Activated naive CD8-positive, alpha-beta T cell treated with anti-CD3 and anti-CD28 coated beads, Interleukin-2, amount 10 ng/mL, durations not matched to agents 7 days and 5 days (primary cell): Measurements from ENCODE around the gene YPEL3. TPM values are rescaled to one million over a fixed set of nuclear protein-coding genes. Genes with fewer than 3 reads are reported as not detected.

Source experiments
- ATAC-seq: fragments of 150-1000 bp; cut with Tn5 transposase; one replicate; pipeline ENCODE4 v1.10.0; 2021; ENCODE audit warnings: low read depth, moderate library complexity
- POLR2A ChIA-PET: fragments of 350-600 bp; sonication (Branson Sonifier 250); formaldehyde crosslinking; loops from one replicate; lab custom pipeline; 2021; ENCODE audit warnings: antibody characterized with exemption; lab: Charles Lee
- DNase-seq: peaks from one replicate; pipeline ENCODE4 v3.0.0; 2021
- H3K27ac Mint-ChIP-seq: one replicate; pipeline ENCODE4 v1.8.0; 2022; ENCODE audit warnings: mild to moderate bottlenecking, mixed read lengths
- H3K27me3 Mint-ChIP-seq: one replicate; pipeline ENCODE4 v1.8.0; 2022; ENCODE audit warnings: mild to moderate bottlenecking, moderate library complexity, mixed read lengths
- H3K36me3 Mint-ChIP-seq: one replicate; pipeline ENCODE4 v1.8.0; 2021; ENCODE audit warnings: mild to moderate bottlenecking, mixed read lengths
- H3K4me1 Mint-ChIP-seq: one replicate; pipeline ENCODE4 v1.8.0; 2021; ENCODE audit warnings: mixed read lengths
- H3K4me3 Mint-ChIP-seq: one replicate; pipeline ENCODE4 v1.8.0; 2022; ENCODE audit warnings: mild to moderate bottlenecking, moderate library complexity, mixed read lengths
- H3K9me3 Mint-ChIP-seq: one replicate; pipeline ENCODE4 v1.8.0; 2021; ENCODE audit warnings: mixed read lengths
- total RNA-seq, 2 experiments: library from RNA; stranded (reverse); gene quantifications; one replicate each; pipeline ENCODE4 v1.2.3, GENCODE V29; 2021

Gene YPEL3
- total RNA-seq, 2 experiments from 2014 or later, result 135 to 139 TPM

DNA sequence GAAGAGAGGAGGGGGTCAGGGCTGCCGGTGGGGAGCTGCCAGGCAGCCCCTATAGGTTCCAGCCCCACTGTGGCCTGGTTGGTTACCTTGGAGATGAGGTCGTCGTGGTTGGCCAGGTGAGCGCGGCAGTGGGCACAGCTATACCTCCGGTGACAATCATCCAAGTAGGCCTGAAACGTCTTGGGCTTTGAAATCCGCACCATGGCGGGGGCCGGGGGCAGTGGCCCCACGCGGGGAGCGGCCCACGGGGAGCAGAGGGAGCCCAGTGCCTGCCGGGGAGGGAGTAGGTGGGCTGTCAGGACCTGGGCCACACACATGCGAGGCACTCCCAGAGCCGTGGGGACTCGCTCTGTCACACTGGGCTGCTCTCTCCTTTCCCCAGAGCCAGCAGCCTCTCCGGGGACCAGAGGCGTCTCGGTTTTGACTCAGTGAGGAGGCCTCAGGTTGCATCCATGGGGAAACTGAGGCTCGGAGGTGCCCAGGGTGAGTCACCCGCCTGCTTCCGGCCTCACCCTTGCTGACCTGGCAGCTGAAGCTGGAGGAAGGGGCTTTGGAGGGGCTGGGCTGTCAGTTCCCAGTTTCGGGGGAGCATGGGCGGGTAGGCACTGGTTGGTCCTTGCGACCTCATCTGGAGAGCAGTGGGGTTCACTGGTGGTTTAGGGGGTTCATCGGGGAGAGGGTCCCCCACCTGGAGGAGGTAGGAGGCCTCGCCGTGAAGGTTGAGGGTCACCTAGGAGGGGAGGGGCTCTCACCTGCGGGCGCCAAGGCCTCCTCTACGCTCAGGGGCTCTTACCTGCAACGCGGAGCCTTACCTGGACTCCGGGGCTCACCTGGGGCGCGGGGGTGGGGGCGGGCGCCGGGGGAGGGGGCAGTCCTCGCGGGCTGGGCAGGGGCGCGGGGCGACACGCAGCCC lies 591 bp downstream of the YPEL3 start:
- H3K4me3 Mint-ChIP-seq, result peak overlapping the region; percentile 88
- peaks cover 14% of the 10 kb centered on the region for H3K9me3 Mint-ChIP-seq
- no peaks in the 10 kb centered on the region for H3K27me3 Mint-ChIP-seq
- peak overlapping the region; percentile 89 for H3K27ac Mint-ChIP-seq
- DNase-seq (peak; percentile 56), ATAC-seq (no peak)
- peaks cover 30% of the 10 kb centered on the region for H3K36me3 Mint-ChIP-seq
- peaks cover 32% of the 10 kb centered on the region for H3K4me1 Mint-ChIP-seq
- POLR2A ChIA-PET, result interaction anchor here (0.6 to 10.8 kb wide), 5 partner anchors 19 to 89 kb away, joined by 4 to 132 read pairs (median 6); partner anchors contain the start of genes ALDOA and CORO1A

DNA sequence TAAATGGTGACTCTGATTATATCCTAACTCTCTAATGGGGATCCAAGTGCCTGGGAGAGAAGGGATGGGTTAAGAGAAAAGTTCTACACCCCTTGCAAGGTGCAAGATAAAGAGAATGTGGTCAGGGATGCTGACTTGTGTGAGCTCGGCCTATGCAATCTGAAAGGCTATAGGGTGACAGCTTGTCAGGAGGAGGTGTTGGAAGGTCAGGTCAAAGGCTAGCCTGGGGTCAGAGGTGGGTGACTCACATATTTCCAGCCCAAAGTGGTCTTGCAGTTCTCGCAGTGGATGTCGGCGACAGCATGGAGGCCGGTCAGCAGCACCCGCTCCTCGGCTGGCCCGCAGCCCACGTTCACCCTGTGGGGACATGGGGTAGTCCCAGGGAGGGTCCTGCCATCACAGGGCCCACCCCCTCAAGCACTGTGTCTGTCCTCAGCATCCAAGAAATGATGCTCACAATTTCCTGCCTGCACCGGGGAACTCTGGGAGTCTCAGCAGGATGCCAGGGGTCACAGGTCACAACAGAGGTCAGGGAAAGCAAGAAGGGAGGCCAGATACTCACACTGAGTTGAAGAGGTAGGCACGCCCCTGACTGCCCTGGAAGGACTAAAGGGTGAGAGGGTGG lies 1.4 kb downstream of the YPEL3 start:
- ATAC-seq (no peak), DNase-seq (no peak)
- POLR2A ChIA-PET, result interaction anchor here (1.9 to 10.8 kb wide), 3 partner anchors 18 to 90 kb away, joined by 6 to 132 read pairs (median 102); partner anchors contain the start of genes ALDOA and CORO1A
- Mint-ChIP-seq H3K27ac (peak overlapping the region; percentile 89), H3K4me3 (peak overlapping the region; percentile 88), H3K4me1 (peaks cover 39% of the 10 kb centered on the region), H3K27me3 (no peaks in the 10 kb centered on the region), H3K36me3 (peaks cover 30% of the 10 kb centered on the region), H3K9me3 (peaks cover 14% of the 10 kb centered on the region)

GRCh38 chr16:30092373-30093010 lies 3.5 kb downstream of the YPEL3 start:
- peaks cover 48% of the 10 kb centered on the region for H3K4me1 Mint-ChIP-seq

DNA sequence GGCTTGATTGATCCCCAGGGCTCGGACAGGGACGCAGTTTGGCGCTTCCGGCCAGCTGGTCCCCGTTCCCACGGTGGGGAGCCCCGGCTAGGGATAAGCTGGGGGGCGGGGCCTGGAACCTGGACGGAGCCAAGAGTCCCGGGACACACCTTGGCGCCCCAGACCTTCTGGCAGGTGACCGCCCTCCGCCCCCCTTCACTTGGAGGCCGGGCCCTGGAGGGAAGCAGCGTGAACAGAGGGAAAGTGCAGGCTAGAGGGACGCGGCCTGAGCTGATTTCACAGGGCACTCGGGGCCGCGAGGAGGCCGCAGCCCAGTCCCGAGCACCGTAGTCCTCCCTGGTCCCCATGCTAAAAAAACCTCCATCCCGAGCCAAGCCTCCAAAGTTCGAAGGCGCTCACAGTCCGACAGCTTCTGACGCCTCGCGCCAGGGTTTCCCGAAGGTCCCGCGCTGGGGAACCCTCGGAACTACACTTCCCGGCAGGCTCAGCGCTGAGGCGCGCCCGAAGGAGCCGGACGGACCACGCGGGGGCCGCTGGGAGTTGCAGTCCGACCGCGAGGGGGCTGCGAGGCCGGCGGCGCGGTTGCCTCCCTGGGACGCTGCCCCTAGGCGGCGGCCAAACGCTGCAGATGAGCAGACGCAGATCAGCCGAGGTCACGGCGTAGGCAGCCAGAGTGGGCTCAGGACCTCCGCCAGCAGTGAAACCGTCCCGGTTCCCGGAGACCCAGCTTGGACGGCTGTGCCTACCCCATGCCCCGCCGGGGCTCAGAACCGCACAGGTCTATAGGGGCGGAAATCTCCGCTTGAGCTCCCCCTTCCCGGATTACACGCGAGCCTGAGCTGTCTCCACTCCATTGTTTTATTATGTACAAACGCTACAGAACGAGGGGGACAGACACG lies 4.3 kb downstream of the YPEL3 start, which contains the start of gene TBX6:
Gene TBX6 (minus strand): TSS at position 451 of the 899 bp plus-strand sequence. CDS start 731 bp downstream, outside the sequence.
- POLR2A ChIA-PET, result interaction anchor here (0.5 to 10.8 kb wide), 19 partner anchors 12 to 567 kb away, joined by 3 to 132 read pairs (median 4); partner anchors contain the start of genes ALDOA, CD2BP2, CORO1A and MAPK3
- peak within 1 kb of the TSS; percentile 96 for H3K27ac Mint-ChIP-seq
- H3K4me3 Mint-ChIP-seq, result peak within 1 kb of the TSS; percentile 86
- peak; percentile 97 for DNase-seq
- H3K36me3 Mint-ChIP-seq, result peaks cover 19% of the 10 kb centered on the region
- H3K9me3 Mint-ChIP-seq, result no peaks in the 10 kb centered on the region
- peak; percentile 77 for ATAC-seq
- H3K4me1 Mint-ChIP-seq, result peaks cover 47% of the 10 kb centered on the region
- no peaks in the 10 kb centered on the region for H3K27me3 Mint-ChIP-seq

More at GRCh38 chr16:30092373-30093010, 3.5 kb downstream of the YPEL3 start:
- Mint-ChIP-seq H3K36me3 (peaks cover 20% of the 10 kb centered on the region), H3K4me3 (peak overlapping the region; percentile 86), H3K27me3 (no peaks in the 10 kb centered on the region), H3K9me3 (peaks cover 8% of the 10 kb centered on the region), H3K27ac (peak overlapping the region; percentile 96)
- peak; percentile 37 for ATAC-seq
- POLR2A ChIA-PET, result interaction anchor here (0.8 to 10.8 kb wide), 15 partner anchors 11 to 566 kb away, joined by 3 to 132 read pairs (median 4); partner anchors contain the start of genes ALDOA, CD2BP2, CORO1A and MAPK3
- peak; percentile 83 for DNase-seq

DNA sequence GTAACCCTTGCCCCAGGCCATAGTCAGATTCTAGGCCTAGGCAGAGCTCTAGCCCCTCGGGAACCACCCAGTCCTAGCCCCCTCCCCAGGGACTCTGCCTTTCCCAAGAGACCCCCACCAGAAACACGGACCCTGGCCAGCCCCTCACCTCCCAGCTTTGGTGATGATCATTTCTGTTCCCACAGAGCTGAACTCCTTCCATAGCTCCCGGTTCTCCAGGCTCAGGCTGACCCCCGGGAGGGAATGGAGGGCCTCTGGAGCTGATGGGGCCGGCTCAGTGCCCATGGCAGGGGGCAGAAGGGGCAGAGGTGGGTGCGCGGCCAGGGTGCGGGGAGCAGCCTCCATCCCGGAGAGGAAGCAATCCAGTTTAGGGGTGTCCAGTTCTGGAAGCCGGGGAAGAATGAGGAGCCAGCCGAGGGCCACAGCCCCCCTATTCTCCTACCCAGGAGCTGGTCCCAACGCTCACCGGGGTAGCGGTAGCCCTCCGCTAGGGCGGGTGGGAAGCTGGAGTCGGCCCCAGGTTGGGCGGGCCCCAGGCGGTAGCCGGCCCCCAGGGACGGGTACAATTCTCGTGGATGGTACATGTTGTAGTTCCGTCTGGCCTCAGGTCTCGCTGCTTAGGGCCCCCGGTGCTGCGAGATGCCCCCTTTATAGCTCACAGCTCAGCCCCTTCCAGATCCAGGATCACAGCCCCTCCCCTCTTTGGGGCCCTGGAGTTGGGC lies 5.2 kb downstream of the YPEL3 start:
- Mint-ChIP-seq H3K4me3 (peak overlapping the region; percentile 56), H3K27me3 (no peaks in the 10 kb centered on the region), H3K9me3 (no peaks in the 10 kb centered on the region), H3K4me1 (peaks cover 43% of the 10 kb centered on the region), H3K36me3 (peaks cover 21% of the 10 kb centered on the region), H3K27ac (peak overlapping the region; percentile 76)
- DNase-seq, result no peak
- no peak for ATAC-seq
- POLR2A ChIA-PET, result interaction anchor here (0.5 to 10.8 kb wide), 14 partner anchors 11 to 390 kb away, joined by 3 to 132 read pairs (median 6); partner anchors contain the start of genes ALDOA, CORO1A, PPP4C and SEPTIN1

DNA sequence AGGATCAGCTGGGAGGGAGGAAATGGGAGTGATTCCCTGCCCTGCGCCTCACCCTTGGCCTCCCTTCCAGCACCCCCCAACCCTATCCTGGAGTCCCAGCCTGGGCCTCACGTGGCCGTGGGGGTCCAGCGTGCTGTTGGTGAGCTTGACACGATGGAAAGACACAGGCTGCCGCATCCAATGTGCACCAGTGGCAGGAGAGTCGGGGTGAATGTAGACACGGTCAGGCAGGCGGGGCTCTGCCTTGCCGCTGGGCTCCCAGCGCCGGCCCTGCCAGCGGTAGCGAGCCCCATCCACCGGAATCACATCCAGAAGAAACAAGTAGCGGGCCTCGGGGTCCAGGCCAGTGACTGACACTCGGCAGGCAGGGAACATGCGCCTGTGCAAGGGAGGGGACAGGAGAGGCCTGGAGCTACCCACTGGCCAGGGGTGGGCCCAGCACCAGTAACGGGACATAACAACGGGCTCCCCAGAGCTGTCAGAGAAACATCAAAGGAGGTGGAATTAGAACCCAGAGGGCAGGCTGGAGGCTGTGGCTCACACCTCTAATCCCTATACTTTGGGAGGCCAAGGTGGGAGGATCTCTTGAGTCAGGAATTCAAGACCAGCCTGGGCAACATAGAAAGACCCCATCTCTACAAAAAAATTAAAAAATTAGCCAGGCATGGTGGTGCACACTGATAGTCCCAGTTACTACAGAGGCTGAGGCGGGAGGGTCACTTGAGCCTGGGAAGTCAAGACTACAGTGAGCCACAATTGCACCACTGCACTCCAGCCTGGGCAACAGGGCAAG lies 7.0 kb downstream of the YPEL3 start:
- H3K4me3 Mint-ChIP-seq, result no peak overlapping the region
- ATAC-seq, result no peak
- peak overlapping the region; percentile 51 for H3K27ac Mint-ChIP-seq

GRCh38 chr16:30088237-30088831 lies 7.7 kb downstream of the YPEL3 start:
- Mint-ChIP-seq H3K36me3 (peaks cover 16% of the 10 kb centered on the region), H3K9me3 (no peaks in the 10 kb centered on the region), H3K4me1 (peaks cover 32% of the 10 kb centered on the region), H3K27ac (peak overlapping the region; percentile 48), H3K4me3 (no peak overlapping the region), H3K27me3 (no peaks in the 10 kb centered on the region)
- POLR2A ChIA-PET, result interaction anchor here (1.0 to 10.8 kb wide), 3 partner anchors 12 to 32 kb away, joined by 3 to 102 read pairs (median 8); partner anchors contain the start of gene ALDOA
- ATAC-seq, result no peak
- DNase-seq, result no peak

More for the DNA sequence above, 7.0 kb downstream of the YPEL3 start:
- Mint-ChIP-seq H3K36me3 (peaks cover 16% of the 10 kb centered on the region), H3K9me3 (no peaks in the 10 kb centered on the region), H3K27me3 (no peaks in the 10 kb centered on the region), H3K4me1 (peaks cover 33% of the 10 kb centered on the region)
- POLR2A ChIA-PET, result interaction anchor here (1.0 to 10.8 kb wide), 6 partner anchors 12 to 96 kb away, joined by 3 to 132 read pairs (median 8); partner anchors contain the start of genes ALDOA and CORO1A
- DNase-seq, result no peak

- H3K27ac Mint-ChIP-seq, result peak overlapping the region; percentile 58
- H3K4me3 Mint-ChIP-seq, result no peak overlapping the region
- no peaks in the 10 kb centered on the region for H3K27me3 Mint-ChIP-seq
- H3K9me3 Mint-ChIP-seq, result no peaks in the 10 kb centered on the region
- POLR2A ChIA-PET, result interaction anchor here (0.6 to 10.8 kb wide), 2 partner anchors 21 to 127 kb away, joined by 3 to 102 read pairs; partner anchors contain the start of gene ALDOA
- no peak for ATAC-seq
- DNase-seq, result no peak
- peaks cover 16% of the 10 kb centered on the region for H3K36me3 Mint-ChIP-seq
- peaks cover 26% of the 10 kb centered on the region for H3K4me1 Mint-ChIP-seq
These were observed 8.7 kb downstream of the YPEL3 start for GRCh38 chr16:30087181-30087898.

DNA sequence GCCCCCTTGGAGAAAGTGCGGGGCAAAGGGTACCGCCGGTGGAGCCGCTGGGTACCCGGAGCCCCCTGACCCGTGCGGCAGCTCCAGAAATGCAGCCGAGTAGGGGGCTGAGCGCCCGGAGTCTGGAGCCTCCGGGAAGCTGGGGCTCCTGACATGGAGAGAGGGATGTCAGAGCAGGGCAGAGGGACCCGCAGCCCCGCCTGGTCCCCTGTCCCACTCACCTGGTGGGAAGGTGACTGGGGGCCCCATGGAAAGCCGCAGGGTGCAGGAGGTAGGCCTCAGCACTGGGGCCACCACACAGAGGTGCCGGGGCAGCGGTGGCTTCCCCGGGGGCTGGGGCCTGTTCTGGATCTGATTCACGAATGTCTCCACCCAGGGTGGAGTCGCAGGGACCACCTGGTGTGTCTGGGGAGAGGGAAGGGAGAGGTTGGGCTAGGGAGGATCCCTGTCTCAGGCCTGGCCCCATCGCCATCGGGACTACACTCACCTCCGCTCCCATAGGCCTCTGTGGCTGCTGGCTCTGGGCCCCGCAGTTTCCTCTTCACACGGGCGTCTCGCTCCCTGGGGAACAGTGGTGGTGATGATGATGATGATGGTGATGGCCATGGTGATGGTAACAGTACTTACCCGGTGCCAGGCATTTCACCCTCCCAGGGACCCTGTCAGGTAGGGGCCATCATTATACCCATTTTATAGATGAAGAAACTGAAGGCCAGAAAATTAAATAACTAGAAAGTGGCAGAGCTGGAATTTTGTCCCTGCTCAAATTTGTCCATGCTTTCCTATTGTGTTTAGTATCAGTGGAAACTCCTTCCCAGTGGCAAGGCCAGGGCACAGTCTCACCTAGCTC lies 9.5 kb downstream of the YPEL3 start:
- ATAC-seq (no peak), DNase-seq (no peak)
- H3K4me3 Mint-ChIP-seq, result no peak overlapping the region
- H3K27me3 Mint-ChIP-seq, result no peaks in the 10 kb centered on the region
- H3K27ac Mint-ChIP-seq, result no peak overlapping the region
- peaks cover 22% of the 10 kb centered on the region for H3K4me1 Mint-ChIP-seq
- H3K9me3 Mint-ChIP-seq, result no peaks in the 10 kb centered on the region
- peaks cover 21% of the 10 kb centered on the region for H3K36me3 Mint-ChIP-seq
- POLR2A ChIA-PET, result interaction anchor here (10.8 kb wide), 1 partner anchor 21 kb away, joined by 102 read pairs; the partner anchor contains the start of gene ALDOA
